ENCODE measurements around the gene MATN4. TPM values are rescaled to one million over a fixed set of nuclear protein-coding genes. Genes with fewer than 3 reads are reported as not detected.

Gene MATN4
- total and polyA plus RNA-seq, 3 experiments from 2014 or later: 0.22 TPM; not detected in 2

DNA sequence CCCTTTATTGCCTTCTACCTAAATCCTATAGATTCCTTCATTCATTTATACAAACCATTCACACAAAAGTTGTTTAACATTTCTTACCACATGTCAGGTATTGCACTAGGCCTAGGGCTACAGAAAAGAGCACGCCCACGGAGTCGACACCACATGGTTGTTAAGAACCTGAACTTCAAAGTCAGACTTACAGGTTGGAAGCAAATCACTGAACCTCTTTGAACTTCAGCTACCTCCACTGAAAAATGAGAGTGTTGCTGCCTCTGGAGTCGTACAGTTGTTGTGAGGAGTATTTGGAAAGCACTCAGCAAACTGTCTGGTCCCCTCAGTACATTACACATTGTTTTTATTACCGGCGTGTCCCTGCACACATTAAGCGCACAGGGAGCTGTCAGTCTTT, 50.4 kb downstream of the MATN4 start:
- no peaks in the 10 kb centered on the region for H3K4me1 Mint-ChIP-seq
- Histone ChIP-seq H3K9me3 (ENCODE audit: low read length) (no peaks in the 10 kb centered on the region), H3K27ac (ENCODE audit: low read depth, low read length) (no peak overlapping the region), H3K27me3 (ENCODE audit: insufficient read depth, low read length, poor library complexity, severe bottlenecking) (peaks cover 11% of the 10 kb centered on the region), H3K4me3 (ENCODE audit: low read length) (no peak overlapping the region), H3K36me3 (ENCODE audit: insufficient read depth, low read length) (no peaks in the 10 kb centered on the region), H3K4me1 (ENCODE audit: insufficient read depth, low read length) (no peaks in the 10 kb centered on the region)
- no peak for DNase-seq
- no peaks in the 10 kb centered on the region for H3K36me3 Mint-ChIP-seq
- ChIA-PET POLR2A (no interaction called here), CTCF (no interaction called here)
- peaks cover 28 to 56% of the 10 kb centered on the region in 2 donors for H3K27me3 Mint-ChIP-seq
- H3K9me3 Mint-ChIP-seq: no peaks in the 10 kb centered on the region
- no peak overlapping the region for H3K4me3 Mint-ChIP-seq
- no peak overlapping the region for H3K27ac Mint-ChIP-seq

DNA sequence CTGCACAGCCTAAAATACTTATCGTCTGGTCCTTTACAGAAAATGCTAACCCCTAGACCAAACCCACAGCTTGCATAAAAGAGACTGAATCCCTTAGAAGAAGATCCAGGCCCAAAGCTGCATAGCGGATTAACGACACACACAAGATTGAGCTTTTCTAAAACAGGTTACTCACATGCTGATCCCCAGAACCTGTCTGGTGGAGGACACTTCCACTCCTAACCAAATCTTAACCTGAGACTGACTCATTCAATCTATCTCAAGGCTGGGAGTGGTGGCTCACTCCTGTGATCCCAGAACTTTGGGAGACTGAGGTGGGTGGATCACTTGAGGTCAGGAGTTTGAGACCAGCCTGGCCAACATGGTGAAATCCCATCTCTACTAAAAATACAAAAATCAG, 50.9 kb downstream of the MATN4 start:
- DNase-seq: no peak
- Histone ChIP-seq H3K27ac (ENCODE audit: low read depth, low read length) (no peak overlapping the region), H3K4me3 (ENCODE audit: low read length) (no peak overlapping the region), H3K36me3 (ENCODE audit: insufficient read depth, low read length) (no peaks in the 10 kb centered on the region), H3K9me3 (ENCODE audit: low read length) (no peaks in the 10 kb centered on the region), H3K27me3 (ENCODE audit: insufficient read depth, low read length, poor library complexity, severe bottlenecking) (peaks cover 11% of the 10 kb centered on the region), H3K4me1 (ENCODE audit: insufficient read depth, low read length) (no peaks in the 10 kb centered on the region)
- no peaks in the 10 kb centered on the region for H3K4me1 Mint-ChIP-seq
- POLR2A ChIA-PET: no interaction called here
- no peaks in the 10 kb centered on the region for H3K9me3 Mint-ChIP-seq
- CTCF ChIA-PET: no interaction called here
- H3K36me3 Mint-ChIP-seq: no peaks in the 10 kb centered on the region
- peaks cover 33 to 59% of the 10 kb centered on the region in 2 donors for H3K27me3 Mint-ChIP-seq
- no peak overlapping the region for H3K4me3 Mint-ChIP-seq
- no peak overlapping the region for H3K27ac Mint-ChIP-seq

DNA sequence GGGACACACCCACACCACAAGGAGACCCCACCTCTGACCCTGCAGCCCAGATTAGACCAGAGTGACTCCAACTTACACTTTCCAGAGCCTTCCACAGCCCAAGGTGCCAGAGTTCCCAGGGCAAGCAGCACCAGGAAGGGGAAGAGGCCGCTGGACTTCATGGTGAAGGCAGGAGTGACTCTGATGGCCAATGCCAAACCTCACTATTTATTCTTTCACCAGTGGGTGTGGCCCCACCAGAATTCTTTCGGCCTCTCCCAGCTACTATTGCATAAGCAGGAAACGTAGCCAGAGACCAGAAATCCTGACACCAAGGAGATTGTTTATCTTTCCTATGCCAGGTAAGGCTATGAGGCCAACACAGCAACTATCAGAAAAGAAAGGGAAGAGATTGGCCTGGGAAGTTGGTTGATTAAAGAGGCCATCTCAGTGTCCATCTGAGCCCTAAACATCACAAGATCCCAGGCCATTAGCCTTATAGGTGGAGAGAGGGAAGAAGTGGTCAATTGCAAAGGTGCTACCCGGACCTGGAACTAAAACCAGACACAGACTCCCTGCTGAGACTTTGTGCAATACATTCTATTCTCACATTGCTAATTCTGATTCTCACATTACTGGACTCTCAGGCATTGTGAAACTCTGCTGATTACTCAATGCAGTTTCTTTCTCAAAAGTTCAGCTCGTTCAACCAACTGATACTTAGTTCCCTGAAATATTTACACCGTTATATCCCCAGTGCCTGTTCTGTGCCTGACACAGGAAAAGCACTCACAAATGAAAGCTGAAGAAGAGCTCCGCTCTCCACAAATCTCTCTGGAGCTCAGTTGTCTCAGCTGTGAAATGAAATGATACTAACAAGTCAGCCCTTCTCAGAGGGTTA, 53.5 kb downstream of the MATN4 start, which contains the start of gene SLPI:
Gene SLPI (minus strand): TSS at position 182 of the 880 bp plus-strand sequence. CDS start 21 bp downstream, at position 161.
- POLR2A ChIA-PET: no interaction called here

DNA sequence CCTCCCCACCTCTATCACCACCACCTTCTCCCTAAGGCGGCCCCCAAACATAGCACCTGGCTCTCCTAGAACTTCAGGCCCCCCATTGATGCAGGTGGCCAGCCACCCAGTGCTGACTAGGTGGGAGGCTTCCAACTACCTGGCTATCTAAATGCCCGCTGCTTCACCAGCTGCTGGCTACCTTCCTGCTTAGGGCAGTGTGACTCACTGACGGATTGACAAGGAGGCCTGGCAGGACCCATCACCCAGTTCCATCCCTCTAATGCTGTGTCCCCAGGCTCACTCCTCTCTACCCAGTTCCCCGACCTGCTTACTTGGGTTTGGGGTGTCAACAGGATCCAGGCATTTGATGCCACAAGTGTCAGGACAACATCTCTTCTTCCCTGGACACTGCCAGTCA, 54.8 kb downstream of the MATN4 start:
- H3K4me3 Mint-ChIP-seq: no peak overlapping the region
- ChIA-PET CTCF (no interaction called here), POLR2A (no interaction called here)
- H3K9me3 Mint-ChIP-seq: peaks cover 0 to 2% (median 0%) of the 10 kb centered on the region in 5 donors
- H3K27ac Mint-ChIP-seq: no peak overlapping the region
- Histone ChIP-seq H3K27me3 (ENCODE audit: insufficient read depth, low read length, poor library complexity, severe bottlenecking) (peaks cover 12% of the 10 kb centered on the region), H3K9me3 (ENCODE audit: low read length) (no peaks in the 10 kb centered on the region), H3K36me3 (ENCODE audit: insufficient read depth, low read length) (no peaks in the 10 kb centered on the region), H3K4me1 (ENCODE audit: insufficient read depth, low read length) (no peaks in the 10 kb centered on the region), H3K4me3 (ENCODE audit: low read length) (no peak overlapping the region), H3K27ac (ENCODE audit: low read depth, low read length) (no peak overlapping the region)
- H3K36me3 Mint-ChIP-seq: no peaks in the 10 kb centered on the region
- no peak for DNase-seq
- H3K27me3 Mint-ChIP-seq: peaks cover 39 to 64% of the 10 kb centered on the region in 2 donors
- no peaks in the 10 kb centered on the region for H3K4me1 Mint-ChIP-seq

More for the DNA sequence above, 53.5 kb downstream of the MATN4 start, which contains the start of gene SLPI:
- CTCF ChIA-PET: no interaction called here
- Mint-ChIP-seq H3K27me3 (peaks cover 45 to 63% of the 10 kb centered on the region in 2 donors), H3K27ac (no peak within 1 kb of the TSS), H3K4me3 (no peak within 1 kb of the TSS), H3K4me1 (no peaks in the 10 kb centered on the region), H3K36me3 (no peaks in the 10 kb centered on the region), H3K9me3 (no peaks in the 10 kb centered on the region)
- H3K36me3 ChIP-seq (ENCODE audit: insufficient read depth, low read length): no peaks in the 10 kb centered on the region
- no peaks in the 10 kb centered on the region for H3K4me1 ChIP-seq (ENCODE audit: insufficient read depth, low read length)
- no peak within 1 kb of the TSS for H3K4me3 ChIP-seq (ENCODE audit: low read length)
- no peak for DNase-seq
- no peak within 1 kb of the TSS for H3K27ac ChIP-seq (ENCODE audit: low read depth, low read length)
- H3K27me3 ChIP-seq (ENCODE audit: insufficient read depth, low read length, poor library complexity, severe bottlenecking): peaks cover 12% of the 10 kb centered on the region
- no peaks in the 10 kb centered on the region for H3K9me3 ChIP-seq (ENCODE audit: low read length)

DNA sequence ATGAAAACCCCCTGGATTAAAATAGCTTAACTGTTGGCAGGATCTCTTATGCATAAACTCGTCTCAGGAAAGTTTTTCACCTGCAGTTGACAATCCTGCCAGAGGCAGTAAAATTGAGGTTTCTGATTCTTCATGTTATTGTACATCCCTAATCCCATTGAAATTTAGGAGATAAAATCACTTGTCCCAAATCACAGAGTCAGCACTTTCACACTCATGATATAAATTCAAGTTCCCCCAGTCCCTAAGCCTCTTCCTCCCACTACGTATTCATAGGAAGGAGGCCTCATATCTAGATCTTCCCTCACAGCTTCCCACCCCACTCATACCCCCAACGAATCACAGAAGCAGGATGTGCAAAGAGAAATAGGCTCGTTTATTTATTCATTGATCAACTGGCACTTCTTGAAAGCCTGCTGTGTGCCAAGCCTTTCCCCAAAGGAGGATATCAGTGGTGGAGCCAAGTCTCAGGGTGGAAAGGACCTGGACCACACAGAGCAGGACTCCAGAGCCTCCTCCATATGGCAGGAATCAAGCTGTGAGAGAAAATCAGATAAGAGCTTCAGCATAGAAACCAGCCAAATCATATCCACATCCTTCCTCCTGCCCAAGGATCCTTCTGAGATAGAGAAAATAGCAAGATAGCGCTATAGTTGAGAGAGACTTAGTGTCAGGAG, 56.1 kb downstream of the MATN4 start:
- Histone ChIP-seq H3K4me1 (ENCODE audit: insufficient read depth, low read length) (no peaks in the 10 kb centered on the region), H3K4me3 (ENCODE audit: low read length) (no peak overlapping the region), H3K9me3 (ENCODE audit: low read length) (no peaks in the 10 kb centered on the region), H3K27ac (ENCODE audit: low read depth, low read length) (no peak overlapping the region), H3K36me3 (ENCODE audit: insufficient read depth, low read length) (no peaks in the 10 kb centered on the region), H3K27me3 (ENCODE audit: insufficient read depth, low read length, poor library complexity, severe bottlenecking) (peaks cover 12% of the 10 kb centered on the region)
- H3K27me3 Mint-ChIP-seq: peaks cover 45 to 67% of the 10 kb centered on the region in 2 donors
- H3K27ac Mint-ChIP-seq: no peak overlapping the region
- peaks cover 0 to 2% (median 0%) of the 10 kb centered on the region in 5 donors for H3K9me3 Mint-ChIP-seq
- H3K4me1 Mint-ChIP-seq: no peaks in the 10 kb centered on the region
- no peaks in the 10 kb centered on the region for H3K36me3 Mint-ChIP-seq
- POLR2A ChIA-PET: no interaction called here
- no peak for DNase-seq
- CTCF ChIA-PET: no interaction called here
- no peak overlapping the region for H3K4me3 Mint-ChIP-seq

DNA sequence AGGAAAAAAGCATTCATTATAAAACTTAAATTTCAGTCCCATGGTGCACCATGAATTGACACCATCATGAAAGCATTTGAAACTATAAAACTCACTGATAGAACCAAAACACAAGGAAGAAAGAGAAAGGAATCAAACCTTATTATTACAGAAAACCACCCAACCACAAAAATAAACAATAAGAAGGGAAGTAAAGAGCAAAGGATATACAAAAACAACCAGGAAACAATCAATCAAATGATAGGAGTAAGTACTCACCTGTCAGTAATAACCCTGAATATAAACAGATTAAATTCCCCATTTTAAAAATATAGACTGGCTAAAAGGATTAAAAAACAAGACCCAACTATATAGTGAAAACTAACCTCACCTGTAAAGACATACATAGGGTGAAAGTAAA, 59.5 kb downstream of the MATN4 start:
- Mint-ChIP-seq H3K4me3 (no peak overlapping the region), H3K4me1 (no peaks in the 10 kb centered on the region), H3K9me3 (peaks cover 0 to 2% (median 0%) of the 10 kb centered on the region in 5 donors), H3K27me3 (peaks cover 44 to 72% of the 10 kb centered on the region in 2 donors), H3K36me3 (no peaks in the 10 kb centered on the region), H3K27ac (no peak overlapping the region)
- Histone ChIP-seq H3K27ac (ENCODE audit: low read depth, low read length) (no peak overlapping the region), H3K4me1 (ENCODE audit: insufficient read depth, low read length) (no peaks in the 10 kb centered on the region), H3K4me3 (ENCODE audit: low read length) (no peak overlapping the region), H3K27me3 (ENCODE audit: insufficient read depth, low read length, poor library complexity, severe bottlenecking) (peaks cover 16% of the 10 kb centered on the region), H3K36me3 (ENCODE audit: insufficient read depth, low read length) (no peaks in the 10 kb centered on the region), H3K9me3 (ENCODE audit: low read length) (no peaks in the 10 kb centered on the region)
- ChIA-PET CTCF (no interaction called here), POLR2A (no interaction called here)
- no peak for DNase-seq

DNA sequence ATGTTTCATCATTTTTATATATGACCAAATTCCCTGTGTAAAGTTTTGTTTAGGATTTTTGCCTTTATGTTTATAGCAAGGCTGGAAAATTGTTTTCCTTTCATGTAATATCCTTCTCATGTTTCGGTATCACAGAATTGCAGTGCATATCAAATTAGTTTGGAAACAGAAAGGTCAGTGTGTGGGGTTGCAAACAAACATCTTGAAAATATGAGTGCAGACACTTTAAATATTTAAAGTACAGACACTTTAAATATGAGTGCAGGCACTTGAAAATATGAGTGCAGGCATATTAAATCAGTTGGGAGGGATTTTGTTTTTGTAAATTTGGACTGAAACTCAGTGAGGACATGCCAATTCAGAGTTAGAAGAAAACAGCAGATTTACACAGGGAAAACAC, 60.2 kb downstream of the MATN4 start:
- ChIA-PET CTCF (no interaction called here), POLR2A (no interaction called here)
- Mint-ChIP-seq H3K9me3 (peaks cover 0 to 2% (median 0%) of the 10 kb centered on the region in 5 donors), H3K27me3 (peaks cover 42 to 74% of the 10 kb centered on the region in 2 donors), H3K36me3 (no peaks in the 10 kb centered on the region), H3K27ac (no peak overlapping the region), H3K4me1 (no peaks in the 10 kb centered on the region), H3K4me3 (no peak overlapping the region)
- Histone ChIP-seq H3K9me3 (ENCODE audit: low read length) (no peaks in the 10 kb centered on the region), H3K27me3 (ENCODE audit: insufficient read depth, low read length, poor library complexity, severe bottlenecking) (peaks cover 10% of the 10 kb centered on the region), H3K4me3 (ENCODE audit: low read length) (no peak overlapping the region), H3K4me1 (ENCODE audit: insufficient read depth, low read length) (no peaks in the 10 kb centered on the region), H3K27ac (ENCODE audit: low read depth, low read length) (no peak overlapping the region), H3K36me3 (ENCODE audit: insufficient read depth, low read length) (no peaks in the 10 kb centered on the region)
- DNase-seq: no peak

DNA sequence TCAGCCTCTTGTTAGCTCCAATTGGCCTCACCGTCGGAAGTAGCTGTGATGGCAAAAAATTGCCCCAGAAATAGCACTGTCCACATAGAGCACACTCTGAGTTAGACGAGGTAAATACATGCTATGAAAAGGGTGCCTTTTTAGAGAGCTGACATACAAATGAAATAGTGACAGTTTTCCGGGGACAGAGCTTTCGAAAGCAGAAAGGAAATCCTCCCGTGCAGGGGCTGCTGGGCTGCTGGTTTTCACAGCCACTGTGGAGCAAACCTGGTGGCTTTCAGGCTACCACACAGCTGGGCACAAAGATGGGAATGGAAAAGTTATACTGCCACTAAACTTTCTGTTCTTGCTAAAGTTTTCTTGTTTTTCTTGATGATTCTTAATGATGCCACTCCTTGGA, 62.0 kb downstream of the MATN4 start:
- Histone ChIP-seq H3K4me1 (ENCODE audit: insufficient read depth, low read length) (no peaks in the 10 kb centered on the region), H3K36me3 (ENCODE audit: insufficient read depth, low read length) (no peaks in the 10 kb centered on the region), H3K27me3 (ENCODE audit: insufficient read depth, low read length, poor library complexity, severe bottlenecking) (peaks cover 6% of the 10 kb centered on the region), H3K4me3 (ENCODE audit: low read length) (no peak overlapping the region), H3K27ac (ENCODE audit: low read depth, low read length) (no peak overlapping the region), H3K9me3 (ENCODE audit: low read length) (no peaks in the 10 kb centered on the region)
- H3K27ac Mint-ChIP-seq: no peak overlapping the region
- peaks cover 33 to 64% of the 10 kb centered on the region in 2 donors for H3K27me3 Mint-ChIP-seq
- ChIA-PET CTCF (no interaction called here), POLR2A (no interaction called here)
- H3K4me1 Mint-ChIP-seq: no peaks in the 10 kb centered on the region
- no peak overlapping the region for H3K4me3 Mint-ChIP-seq
- DNase-seq: no peak
- H3K9me3 Mint-ChIP-seq: peaks cover 0 to 2% (median 0%) of the 10 kb centered on the region in 5 donors
- H3K36me3 Mint-ChIP-seq: no peaks in the 10 kb centered on the region
